Measurements from ENCODE around the gene SLC12A8.
A peak's percentile ranks its signal among the peaks of the same experiment; 100 is the strongest.

The SLC12A8 gene

GRCh38 chr3:125239266-125239665, 26.7 kb upstream of the SLC12A8 start:
- FAIRE-seq: no peak
- TF ChIP-seq SPI1 (IDR thresholded peaks at IDR 0.05; ENCODE audit: low read depth, low read length) (no peak), TAF1 (IDR thresholded peaks at IDR 0.05; ENCODE audit: low read depth, low read length) (no peak), POLR2A (IDR thresholded peaks at IDR 0.05; ENCODE audit: low read depth, low read length) (no peak), PAX5 (IDR thresholded peaks at IDR 0.05; ENCODE audit: insufficient read depth, low read length, severe bottlenecking) (no peak), POU2F2 (IDR thresholded peaks at IDR 0.05; ENCODE audit: low read depth, low read length) (no peak), POLR2AphosphoS5 (IDR thresholded peaks at IDR 0.05; ENCODE audit: low read depth, low read length) (no peak)
- no peak for DNase-seq (ENCODE audit: insufficient read length, low spot score)

GRCh38 chr3:125238759-125239158, 26.2 kb upstream of the SLC12A8 start:
- no peak for TF ChIP-seq TAF1 (IDR thresholded peaks at IDR 0.05; ENCODE audit: low read depth, low read length)
- TF ChIP-seq SPI1 (IDR thresholded peaks at IDR 0.05; ENCODE audit: low read depth, low read length): no peak
- no peak for TF ChIP-seq POU2F2 (IDR thresholded peaks at IDR 0.05; ENCODE audit: low read depth, low read length)
- TF ChIP-seq POLR2A (IDR thresholded peaks at IDR 0.05; ENCODE audit: low read depth, low read length): no peak
- DNase-seq (ENCODE audit: insufficient read length, low spot score) (no peak), FAIRE-seq (no peak)

- no peak for DNase-seq (ENCODE audit: insufficient read length, low spot score)
- TF ChIP-seq POLR2A (IDR thresholded peaks at IDR 0.05; ENCODE audit: low read depth, low read length): no peak
- TF ChIP-seq SPI1 (IDR thresholded peaks at IDR 0.05; ENCODE audit: low read depth, low read length): no peak
- no peak for TF ChIP-seq TAF1 (IDR thresholded peaks at IDR 0.05; ENCODE audit: low read depth, low read length)
- no peak for TF ChIP-seq PAX5 (IDR thresholded peaks at IDR 0.05; ENCODE audit: insufficient read depth, low read length, severe bottlenecking)
- TF ChIP-seq POU2F2 (IDR thresholded peaks at IDR 0.05; ENCODE audit: low read depth, low read length): no peak
- no peak for TF ChIP-seq POLR2AphosphoS5 (IDR thresholded peaks at IDR 0.05; ENCODE audit: low read depth, low read length)
- no peak for FAIRE-seq
Observed at GRCh38 chr3:125236331-125236903, 23.9 kb upstream of the SLC12A8 start.

GRCh38 chr3:125234831-125235230, 22.3 kb upstream of the SLC12A8 start:
- no peak for DNase-seq (ENCODE audit: insufficient read length, low spot score)
- TF ChIP-seq POLR2AphosphoS5 (IDR thresholded peaks at IDR 0.05; ENCODE audit: low read depth, low read length) (no peak), SPI1 (IDR thresholded peaks at IDR 0.05; ENCODE audit: low read depth, low read length) (no peak), POLR2A (IDR thresholded peaks at IDR 0.05; ENCODE audit: low read depth, low read length) (no peak), POU2F2 (IDR thresholded peaks at IDR 0.05; ENCODE audit: low read depth, low read length) (no peak), TAF1 (IDR thresholded peaks at IDR 0.05; ENCODE audit: low read depth, low read length) (no peak), PAX5 (IDR thresholded peaks at IDR 0.05; ENCODE audit: insufficient read depth, low read length, severe bottlenecking) (no peak)
- FAIRE-seq: no peak

GRCh38 chr3:125232401-125232800, 19.9 kb upstream of the SLC12A8 start:
- TF ChIP-seq TAF1 (IDR thresholded peaks at IDR 0.05; ENCODE audit: low read depth, low read length) (no peak), POLR2A (IDR thresholded peaks at IDR 0.05; ENCODE audit: low read depth, low read length) (no peak), POLR2AphosphoS5 (IDR thresholded peaks at IDR 0.05; ENCODE audit: low read depth, low read length) (no peak), SPI1 (IDR thresholded peaks at IDR 0.05; ENCODE audit: low read depth, low read length) (0 out of 2 replicates have a peak, but pooled peaks have one; percentile 31), POU2F2 (IDR thresholded peaks at IDR 0.05; ENCODE audit: low read depth, low read length) (no peak), PAX5 (IDR thresholded peaks at IDR 0.05; ENCODE audit: insufficient read depth, low read length, severe bottlenecking) (no peak)
- FAIRE-seq: no peak
- DNase-seq (ENCODE audit: insufficient read length, low spot score): no peak

GRCh38 chr3:125231895-125232294, 19.3 kb upstream of the SLC12A8 start:
- TF ChIP-seq POU2F2 (IDR thresholded peaks at IDR 0.05; ENCODE audit: low read depth, low read length) (no peak), PAX5 (IDR thresholded peaks at IDR 0.05; ENCODE audit: insufficient read depth, low read length, severe bottlenecking) (no peak), TAF1 (IDR thresholded peaks at IDR 0.05; ENCODE audit: low read depth, low read length) (no peak), POLR2AphosphoS5 (IDR thresholded peaks at IDR 0.05; ENCODE audit: low read depth, low read length) (no peak), SPI1 (IDR thresholded peaks at IDR 0.05; ENCODE audit: low read depth, low read length) (no peak), POLR2A (IDR thresholded peaks at IDR 0.05; ENCODE audit: low read depth, low read length) (no peak)
- DNase-seq (ENCODE audit: insufficient read length, low spot score) (no peak), FAIRE-seq (peak; percentile 56)

GRCh38 chr3:125229707-125230106, 17.2 kb upstream of the SLC12A8 start:
- FAIRE-seq (no peak), DNase-seq (ENCODE audit: insufficient read length, low spot score) (no peak)
- TF ChIP-seq PAX5 (IDR thresholded peaks at IDR 0.05; ENCODE audit: insufficient read depth, low read length, severe bottlenecking): no peak
- TF ChIP-seq POLR2AphosphoS5 (IDR thresholded peaks at IDR 0.05; ENCODE audit: low read depth, low read length): no peak
- no peak for TF ChIP-seq TAF1 (IDR thresholded peaks at IDR 0.05; ENCODE audit: low read depth, low read length)
- TF ChIP-seq SPI1 (IDR thresholded peaks at IDR 0.05; ENCODE audit: low read depth, low read length): no peak

GRCh38 chr3:125229168-125229567, 16.6 kb upstream of the SLC12A8 start:
- FAIRE-seq (no peak), DNase-seq (ENCODE audit: insufficient read length, low spot score) (no peak)
- TF ChIP-seq POU2F2 (IDR thresholded peaks at IDR 0.05; ENCODE audit: low read depth, low read length) (no peak), PAX5 (IDR thresholded peaks at IDR 0.05; ENCODE audit: insufficient read depth, low read length, severe bottlenecking) (no peak)

GRCh38 chr3:125221831-125222230, 9.3 kb upstream of the SLC12A8 start:
- FAIRE-seq (no peak), DNase-seq (ENCODE audit: insufficient read length, low spot score) (no peak)
- TF ChIP-seq POLR2A (IDR thresholded peaks at IDR 0.05; ENCODE audit: low read depth, low read length) (no peak), PAX5 (IDR thresholded peaks at IDR 0.05; ENCODE audit: insufficient read depth, low read length, severe bottlenecking) (no peak), TAF1 (IDR thresholded peaks at IDR 0.05; ENCODE audit: low read depth, low read length) (no peak), POLR2AphosphoS5 (IDR thresholded peaks at IDR 0.05; ENCODE audit: low read depth, low read length) (no peak), SPI1 (IDR thresholded peaks at IDR 0.05; ENCODE audit: low read depth, low read length) (no peak), POU2F2 (IDR thresholded peaks at IDR 0.05; ENCODE audit: low read depth, low read length) (no peak)

- FAIRE-seq (peak; percentile 60), DNase-seq (ENCODE audit: insufficient read length, low spot score) (no peak)
- no peak for TF ChIP-seq PAX5 (IDR thresholded peaks at IDR 0.05; ENCODE audit: insufficient read depth, low read length, severe bottlenecking)
- 0 out of 2 replicates have a peak, but pooled peaks have one; percentile 30 for TF ChIP-seq POLR2AphosphoS5 (IDR thresholded peaks at IDR 0.05; ENCODE audit: low read depth, low read length)
- TF ChIP-seq POU2F2 (IDR thresholded peaks at IDR 0.05; ENCODE audit: low read depth, low read length): 0 out of 2 replicates have a peak, but pooled peaks have one; percentile 2
- TF ChIP-seq TAF1 (IDR thresholded peaks at IDR 0.05; ENCODE audit: low read depth, low read length): no peak
Observed at GRCh38 chr3:125220727-125221429, 8.3 kb upstream of the SLC12A8 start.

All from GM12891 (cell line).